ENCODE measurements around the gene AIFM2. TPM values are rescaled to one million over a fixed set of nuclear protein-coding genes. Genes with fewer than 3 reads are reported as not detected.

AIFM2 gene
- total and polyA plus RNA-seq, 7 donors, result 8.7 to 40.5 (median 10.6) TPM

GRCh38 chr10:70167246-70167645 lies 34.6 kb upstream of the AIFM2 start:
- peaks cover 0 to 20% of the 10 kb centered on the region in 2 donors for H3K36me3 ChIP-seq (ENCODE audit: insufficient read depth in 1 of 2, low read depth in 1 of 2)
- no peak overlapping the region for H3K27ac ChIP-seq
- TF ChIP-seq CTCF (IDR thresholded peaks at IDR 0.05), result no peak
- H3K9me3 ChIP-seq, result no peaks in the 10 kb centered on the region
- H3K4me1 ChIP-seq, result peaks cover 62% of the 10 kb centered on the region
- intact Hi-C loops (cut with DNase I), result no loop called here
- no peak for ATAC-seq
- WGBS, 3 donors, result 56 to 72% (median 63%) methylated on average over 7 of the region's 7 CpGs
- no peak for DNase-seq
- H3K27me3 ChIP-seq (ENCODE audit: insufficient read depth in 3 of 3, low read length in 2 of 3), result no peaks in the 10 kb centered on the region
- no peak overlapping the region for H3K4me3 ChIP-seq

DNA sequence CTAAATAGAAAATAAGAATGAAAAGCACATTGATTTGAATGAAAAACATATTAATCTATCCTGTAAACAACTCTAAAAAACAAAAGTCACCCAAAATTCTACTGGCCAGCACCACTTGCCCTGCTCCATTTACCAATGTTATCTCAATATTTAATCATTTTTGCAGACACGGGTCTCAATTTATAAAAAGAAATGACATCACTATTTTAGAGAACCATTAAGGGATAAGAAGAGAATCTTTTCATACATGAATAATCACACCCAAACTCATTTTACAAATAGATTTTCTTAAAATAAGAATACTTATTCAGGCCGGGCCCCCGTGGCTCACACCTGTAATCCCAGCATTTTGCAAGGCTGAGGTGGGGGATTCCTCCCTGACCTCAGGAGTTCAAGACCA lies 33.8 kb upstream of the AIFM2 start:
- TF ChIP-seq CTCF (IDR thresholded peaks at IDR 0.05), result no peak
- no peaks in the 10 kb centered on the region for H3K27me3 ChIP-seq (ENCODE audit: insufficient read depth in 3 of 3, low read length in 2 of 3)
- H3K9me3 ChIP-seq, result no peaks in the 10 kb centered on the region
- no peak for ATAC-seq
- H3K27ac ChIP-seq, result no peak overlapping the region
- H3K36me3 ChIP-seq (ENCODE audit: insufficient read depth in 1 of 2, low read depth in 1 of 2), result peaks cover 0 to 25% of the 10 kb centered on the region in 2 donors
- peaks cover 66% of the 10 kb centered on the region for H3K4me1 ChIP-seq
- WGBS, 3 donors, result 63 to 74% (median 66%) methylated on average over 3 of the region's 3 CpGs
- intact Hi-C loops (cut with DNase I), result no loop called here
- no peak for DNase-seq
- H3K4me3 ChIP-seq, result no peak overlapping the region

DNA sequence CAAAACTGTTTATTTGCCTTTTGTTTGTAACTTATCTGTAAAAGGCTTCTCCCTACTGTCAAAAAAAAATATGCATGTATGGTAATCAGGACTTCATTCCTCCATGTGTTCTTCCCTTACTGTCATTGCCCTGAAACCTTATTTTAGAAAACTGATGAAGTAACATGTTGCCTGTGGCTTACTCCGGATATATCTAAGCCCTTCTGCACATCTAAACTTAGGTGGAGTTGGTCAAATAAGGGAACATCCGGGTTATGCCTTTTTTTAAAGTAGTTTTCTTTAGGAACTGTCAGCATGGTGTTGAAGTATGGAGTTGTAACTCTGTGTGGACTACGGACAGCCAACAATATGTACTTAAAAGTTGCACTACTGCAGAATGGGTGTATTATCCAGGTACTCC lies 31.5 kb upstream of the AIFM2 start:
- intact Hi-C loops (cut with DNase I), result no loop called here
- WGBS, 3 donors, result 47 to 68% (median 52%) methylated on average over 3 of the region's 3 CpGs
- Histone ChIP-seq H3K36me3 (ENCODE audit: insufficient read depth in 1 of 2, low read depth in 1 of 2) (peaks cover 5 to 48% of the 10 kb centered on the region in 2 donors), H3K27me3 (ENCODE audit: insufficient read depth in 3 of 3, low read length in 2 of 3) (no peaks in the 10 kb centered on the region), H3K4me1 (peaks cover 66% of the 10 kb centered on the region), H3K27ac (peak overlapping the region; percentile 64), H3K4me3 (no peak overlapping the region), H3K9me3 (no peaks in the 10 kb centered on the region)
- DNase-seq, result no peak
- ATAC-seq, result peak; percentile 67 to 84 (median 78)
- no peak for TF ChIP-seq CTCF (IDR thresholded peaks at IDR 0.05)

DNA sequence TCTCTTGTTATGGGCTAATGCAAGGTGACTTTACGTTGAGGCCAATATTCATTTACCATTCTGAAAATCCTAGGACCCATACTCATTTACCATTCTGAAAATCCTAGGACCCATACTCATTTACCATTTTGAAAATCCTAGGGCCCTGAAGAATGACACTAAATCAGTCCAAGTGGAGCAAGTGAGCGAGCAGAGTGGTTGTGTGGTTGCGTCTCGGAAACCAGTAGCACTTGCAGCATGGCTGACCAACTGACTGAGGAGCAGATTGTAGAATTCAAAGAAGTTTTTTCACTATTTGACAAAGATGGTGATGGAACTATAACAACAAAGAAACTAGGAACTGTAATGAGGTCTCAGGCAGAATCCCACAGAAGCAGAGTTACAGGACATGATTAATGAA lies 30.8 kb upstream of the AIFM2 start:
- H3K27ac ChIP-seq, result no peak overlapping the region
- no peaks in the 10 kb centered on the region for H3K27me3 ChIP-seq (ENCODE audit: insufficient read depth in 3 of 3, low read length in 2 of 3)
- ATAC-seq (no peak), DNase-seq (no peak)
- peaks cover 59% of the 10 kb centered on the region for H3K4me1 ChIP-seq
- no peak for TF ChIP-seq CTCF (IDR thresholded peaks at IDR 0.05)
- no peaks in the 10 kb centered on the region for H3K9me3 ChIP-seq
- H3K4me3 ChIP-seq, result no peak overlapping the region
- H3K36me3 ChIP-seq (ENCODE audit: insufficient read depth in 1 of 2, low read depth in 1 of 2), result peaks cover 5 to 54% of the 10 kb centered on the region in 2 donors
- intact Hi-C loops (cut with DNase I), result no loop called here
- WGBS, 3 donors, result 93 to 95% (median 94%) methylated on average over 4 of the region's 4 CpGs

GRCh38 chr10:70162892-70163201 lies 30.2 kb upstream of the AIFM2 start:
- DNase-seq, result no peak
- Histone ChIP-seq H3K27me3 (ENCODE audit: insufficient read depth in 3 of 3, low read length in 2 of 3) (no peaks in the 10 kb centered on the region), H3K36me3 (ENCODE audit: insufficient read depth in 1 of 2, low read depth in 1 of 2) (peaks cover 5 to 55% of the 10 kb centered on the region in 2 donors), H3K9me3 (no peaks in the 10 kb centered on the region), H3K4me3 (no peak overlapping the region), H3K4me1 (peaks cover 53% of the 10 kb centered on the region), H3K27ac (no peak overlapping the region)
- 49 to 70% (median 69%) methylated on average over 1 of the region's 1 CpG for WGBS, 3 donors
- intact Hi-C loops (cut with DNase I), result no loop called here
- TF ChIP-seq CTCF (IDR thresholded peaks at IDR 0.05), result no peak
- no peak for ATAC-seq

All from psoas muscle (tissue), 8 donors.